KOPT-K1 (cell line): Measurements from ENCODE around the gene KIF7.
A peak's percentile ranks its signal among the peaks of the same experiment; 100 is the strongest.
"Not testable (repeated sequence)": the region's sequence is repeated elsewhere in the genome, so short reads cannot be mapped to it uniquely, and the experiment has no call there.

Experiments used
- H3K27ac ChIP-seq: fragments of 200-600 bp; sonication (generic); 2 replicates; pipeline ENCODE4 v1.5.1; 2016; ENCODE audit warnings: antibody characterized with exemption, mild to moderate bottlenecking, low read depth, low read length; ENCODE audit not compliant: poor library complexity, severe bottlenecking
- H3K36me3 ChIP-seq: fragments of 200-600 bp; sonication (generic); 2 replicates; pipeline ENCODE4 v1.5.1; 2017; ENCODE audit warnings: antibody characterized with exemption, mild to moderate bottlenecking, low read length, moderate library complexity; ENCODE audit not compliant: insufficient read depth
- H3K9me3 ChIP-seq: fragments of 200-600 bp; sonication (generic); 2 replicates; pipeline ENCODE4 v1.5.1; 2017; ENCODE audit warnings: antibody characterized with exemption, low read length, mild to moderate bottlenecking; ENCODE audit not compliant: insufficient read depth, poor library complexity, severe bottlenecking

KIF7 gene

GRCh38 chr15:89627256-89627970 lies 27.9 kb downstream of the KIF7 start:
- peaks cover 98% of the 10 kb centered on the region for H3K36me3 ChIP-seq
- H3K27ac ChIP-seq = no peak overlapping the region
- H3K9me3 ChIP-seq = no peaks in the 10 kb centered on the region

DNA sequence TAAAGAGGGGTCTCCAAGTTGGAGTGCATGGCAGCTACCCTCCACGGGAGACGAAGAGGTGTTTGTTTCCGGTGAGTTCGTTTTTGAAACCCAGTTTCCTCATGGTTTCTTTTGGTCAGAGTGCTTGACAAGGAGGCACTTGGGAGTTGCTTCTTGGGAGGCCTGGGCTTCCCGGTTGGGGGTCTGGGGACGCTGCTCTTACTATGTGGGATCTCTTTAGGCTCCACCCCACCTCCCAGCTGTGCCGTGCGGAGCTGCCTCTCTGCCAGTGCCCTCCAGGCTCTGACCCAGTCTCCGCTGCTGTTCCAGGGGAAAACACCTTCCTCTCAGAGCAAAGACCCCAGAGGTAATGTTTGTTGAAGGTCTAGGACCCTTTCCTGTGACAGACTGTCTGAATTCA lies 29.6 kb downstream of the KIF7 start:
- Histone ChIP-seq H3K36me3 (peaks cover 98% of the 10 kb centered on the region), H3K27ac (no peak overlapping the region), H3K9me3 (no peaks in the 10 kb centered on the region)

GRCh38 chr15:89623165-89623564 lies 32.1 kb downstream of the KIF7 start:
- H3K27ac ChIP-seq = no peak overlapping the region
- H3K36me3 ChIP-seq = peaks cover 100% of the 10 kb centered on the region
- H3K9me3 ChIP-seq = no peaks in the 10 kb centered on the region

- H3K27ac ChIP-seq = no peak overlapping the region
- H3K36me3 ChIP-seq = peaks cover 100% of the 10 kb centered on the region
- no peaks in the 10 kb centered on the region for H3K9me3 ChIP-seq
Measured at GRCh38 chr15:89621547-89621946, 33.7 kb downstream of the KIF7 start.

- H3K36me3 ChIP-seq = peaks cover 99% of the 10 kb centered on the region
- peaks cover 18% of the 10 kb centered on the region for H3K9me3 ChIP-seq
- H3K27ac ChIP-seq = no peak overlapping the region
Measured at GRCh38 chr15:89616228-89616627, 39.0 kb downstream of the KIF7 start.

- Histone ChIP-seq H3K27ac (no peak overlapping the region), H3K9me3 (peaks cover 25% of the 10 kb centered on the region), H3K36me3 (peaks cover 99% of the 10 kb centered on the region)
Measured at GRCh38 chr15:89615135-89615534, 40.1 kb downstream of the KIF7 start.

GRCh38 chr15:89614164-89614563 lies 41.1 kb downstream of the KIF7 start:
- peaks cover 99% of the 10 kb centered on the region for H3K36me3 ChIP-seq
- peaks cover 25% of the 10 kb centered on the region for H3K9me3 ChIP-seq
- H3K27ac ChIP-seq = no peak overlapping the region

DNA sequence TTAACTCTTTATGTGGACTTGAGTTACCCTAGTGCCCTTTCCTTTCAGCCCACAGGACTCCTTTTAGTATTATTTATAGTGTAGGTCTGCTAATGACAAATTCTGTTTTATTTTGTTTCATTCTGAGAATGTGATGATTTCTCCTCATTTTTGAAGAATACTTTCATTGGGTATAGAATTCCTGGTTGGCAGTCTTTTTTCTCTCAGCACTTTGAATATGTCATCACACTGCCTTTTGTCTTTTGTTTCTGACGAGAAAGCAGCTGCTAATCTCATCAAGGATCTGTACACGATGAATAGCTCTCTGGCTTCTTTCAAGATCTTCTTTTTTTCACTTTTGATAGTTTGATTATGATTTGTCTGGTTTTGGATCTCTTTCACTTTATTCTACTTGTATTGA lies 42.2 kb downstream of the KIF7 start:
- H3K27ac ChIP-seq = no peak overlapping the region
- peaks cover 25% of the 10 kb centered on the region for H3K9me3 ChIP-seq
- peaks cover 99% of the 10 kb centered on the region for H3K36me3 ChIP-seq

DNA sequence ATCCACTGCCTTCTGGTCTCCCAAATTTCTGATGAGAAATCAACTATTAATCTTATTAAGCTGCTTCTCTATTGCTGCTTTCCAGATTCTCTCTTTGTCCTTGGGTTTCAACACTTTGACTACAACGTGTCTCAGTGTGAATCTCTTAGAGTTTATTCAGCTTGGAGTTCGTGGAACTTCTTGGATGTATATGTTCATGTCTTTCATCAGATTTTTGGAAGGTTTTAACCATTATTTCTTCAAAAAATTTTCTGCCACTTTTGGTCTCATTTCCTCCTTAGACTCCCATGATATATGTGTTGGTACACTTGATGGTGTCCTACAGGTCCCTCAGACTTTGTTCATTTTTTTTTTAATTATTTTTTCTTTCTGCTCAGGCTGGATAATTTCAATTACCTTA lies 44.0 kb downstream of the KIF7 start:
- H3K27ac ChIP-seq = no peak overlapping the region
- peaks cover 99% of the 10 kb centered on the region for H3K36me3 ChIP-seq
- H3K9me3 ChIP-seq = peaks cover 25% of the 10 kb centered on the region

DNA sequence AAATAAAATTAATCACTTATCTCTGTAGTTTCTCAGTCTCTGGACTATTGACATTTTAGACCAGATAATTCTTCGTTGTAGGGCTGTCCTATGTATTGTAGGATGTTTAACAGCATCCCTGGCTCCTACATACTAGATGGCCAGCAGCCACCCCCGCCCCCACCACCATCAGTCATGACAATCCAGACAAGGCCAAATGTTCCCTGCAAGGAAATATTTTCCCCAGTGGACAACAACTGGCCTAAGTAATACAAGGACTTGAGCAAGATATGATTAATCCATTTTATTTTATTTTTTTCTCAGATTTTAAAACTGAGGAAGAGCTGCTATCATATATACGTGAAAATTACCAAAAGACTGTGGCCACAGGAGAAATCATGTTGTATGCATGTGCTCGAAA lies 56.2 kb downstream of the KIF7 start:
- H3K27ac ChIP-seq = no peak overlapping the region
- no peaks in the 10 kb centered on the region for H3K9me3 ChIP-seq
- H3K36me3 ChIP-seq = peaks cover 100% of the 10 kb centered on the region

GRCh38 chr15:89593018-89593417 lies 62.2 kb downstream of the KIF7 start:
- Histone ChIP-seq H3K9me3 (no peaks in the 10 kb centered on the region), H3K36me3 (peaks cover 97% of the 10 kb centered on the region), H3K27ac (no peak overlapping the region)

GRCh38 chr15:89591834-89592233 lies 63.4 kb downstream of the KIF7 start:
- Histone ChIP-seq H3K9me3 (no peaks in the 10 kb centered on the region), H3K27ac (no peak overlapping the region), H3K36me3 (peaks cover 97% of the 10 kb centered on the region)

DNA sequence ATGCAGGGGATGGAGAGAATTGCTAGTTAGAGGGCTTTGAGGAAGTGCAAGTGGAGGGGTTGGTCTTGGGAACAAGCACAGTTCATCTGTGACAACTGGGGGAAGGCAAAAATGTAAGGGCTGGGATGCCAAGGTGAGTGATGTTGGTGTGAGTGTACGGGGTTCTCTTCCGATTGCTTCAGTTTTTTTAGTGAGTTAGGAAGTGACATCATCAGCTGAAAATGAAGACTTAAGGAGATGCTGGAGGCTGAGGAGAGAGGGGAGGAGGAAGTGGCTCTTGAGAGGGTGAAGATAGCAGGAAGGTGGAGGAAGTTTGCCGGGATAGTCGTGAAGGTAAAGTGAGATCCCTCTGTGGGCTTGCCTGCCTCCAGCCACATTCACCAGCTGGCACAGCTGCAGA lies 67.3 kb downstream of the KIF7 start:
- Histone ChIP-seq H3K36me3 (peaks cover 97% of the 10 kb centered on the region), H3K9me3 (no peaks in the 10 kb centered on the region), H3K27ac (no peak overlapping the region)

GRCh38 chr15:89586651-89587050 lies 68.6 kb downstream of the KIF7 start:
- Histone ChIP-seq H3K36me3 (peaks cover 98% of the 10 kb centered on the region), H3K9me3 (no peaks in the 10 kb centered on the region), H3K27ac (no peak overlapping the region)

- not testable (repeated sequence) for H3K27ac ChIP-seq, H3K9me3 ChIP-seq
- H3K36me3 ChIP-seq = peaks cover 82% of the 10 kb centered on the region
Measured at GRCh38 chr15:89580747-89581146, 74.5 kb downstream of the KIF7 start.

DNA sequence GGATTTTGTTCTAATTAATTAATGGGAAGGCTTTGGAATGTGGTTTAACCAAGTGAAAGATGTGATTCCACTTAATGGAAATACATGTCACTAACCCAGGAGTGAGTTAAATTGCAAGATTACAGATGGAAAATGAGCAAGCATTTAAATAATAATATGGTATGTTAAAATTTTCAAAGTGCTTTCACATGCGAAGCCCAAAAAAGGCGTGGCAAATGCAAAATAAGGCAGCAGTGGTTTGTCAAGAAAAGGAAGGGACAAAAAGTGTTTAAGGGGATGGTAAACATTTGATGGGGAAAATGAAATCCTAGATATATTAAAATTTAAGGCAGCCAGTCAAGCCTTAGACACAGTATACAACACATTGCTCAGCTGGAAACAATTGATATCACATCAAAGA lies 77.1 kb downstream of the KIF7 start:
- Histone ChIP-seq H3K27ac (peak overlapping the region; percentile 40), H3K36me3 (peaks cover 56% of the 10 kb centered on the region), H3K9me3 (no peaks in the 10 kb centered on the region)
